HEK293 (cell line): ENCODE measurements around the gene KRT73.

ENCODE experiments used
- CTCF ChIA-PET: fragments of 350-600 bp; formaldehyde crosslinking; extraction: SDS; loops from one replicate; lab custom pipeline; 2021; ENCODE audit warnings: antibody characterized with exemption; lab: Yijun Ruan, JAX
- POLR2A ChIA-PET: fragments of 300-600 bp; formaldehyde crosslinking; extraction: SDS; loops from one replicate; lab custom pipeline; 2020; ENCODE audit warnings: antibody characterized with exemption, inconsistent platforms; lab: Yijun Ruan, JAX
- H3K27ac ChIP-seq: fragments of 200-500 bp; sonication (Bioruptor generic); 2 replicates; pipeline ENCODE4 v1.5.1; 2014; ENCODE audit warnings: low read depth, low read length, control low read depth, inconsistent platforms; ENCODE audit errors: extremely low read depth
- H3K36me3 ChIP-seq, 2 experiments: fragments of 200-500 bp in 1 of 2; sonication (Bioruptor generic) in 1 of 2; 1 replicate in 1 of 2; 2 replicates in 1 of 2; pipeline ENCODE4 v1.5.1; 2014 to 2017; ENCODE audit warnings: inconsistent platforms in 2 of 2, low read length in 2 of 2; ENCODE audit not compliant: control insufficient read depth in 2 of 2, insufficient read depth in 1 of 2
- H3K4me1 ChIP-seq: fragments of 200-500 bp; sonication (Bioruptor generic); 2 replicates; pipeline ENCODE4 v1.5.1; 2014; ENCODE audit warnings: mild to moderate bottlenecking, low read length, inconsistent platforms; ENCODE audit not compliant: control insufficient read depth, insufficient read depth
- H3K4me3 ChIP-seq: 2 replicates; pipeline ENCODE4 v1.5.1; 2011; ENCODE audit warnings: low read depth, mild to moderate bottlenecking, control low read depth, low read length, moderate library complexity
- H3K9me3 ChIP-seq: fragments of 200-500 bp; sonication (Bioruptor generic); 2 replicates; pipeline ENCODE4 v1.5.1; 2014; ENCODE audit warnings: low read depth, low read length, inconsistent platforms; ENCODE audit not compliant: control insufficient read depth, insufficient read depth
- BCL11A ChIP-seq: fragments of 450-650 bp; formaldehyde crosslinking; IDR thresholded peaks from 2 replicates; pipeline ENCODE4 v1.5.1; 2016; ENCODE audit warnings: low read depth, missing biosample characterization, missing genetic modification characterization
- FEZF1 ChIP-seq: fragments of 450-650 bp; formaldehyde crosslinking; IDR thresholded peaks from 2 replicates; pipeline ENCODE4 v1.5.1; 2016; ENCODE audit warnings: missing biosample characterization, missing genetic modification characterization
- PATZ1 ChIP-seq: fragments of 450-650 bp; formaldehyde crosslinking; IDR thresholded peaks from 2 replicates; pipeline ENCODE4 v1.5.1; 2016; ENCODE audit warnings: missing biosample characterization, missing genetic modification characterization
- SCRT1 ChIP-seq: fragments of 450-650 bp; formaldehyde crosslinking; IDR thresholded peaks from 2 replicates; pipeline ENCODE4 v1.5.1; 2016; ENCODE audit warnings: missing biosample characterization, missing genetic modification characterization, borderline replicate concordance
- SCRT2 ChIP-seq: fragments of 450-650 bp; formaldehyde crosslinking; IDR thresholded peaks from 2 replicates; pipeline ENCODE4 v1.5.1; 2016; ENCODE audit warnings: missing biosample characterization, missing genetic modification characterization
- ZNF138 ChIP-seq: fragments of 450-650 bp; formaldehyde crosslinking; IDR thresholded peaks from 2 replicates; pipeline ENCODE4 v1.5.1; 2016; ENCODE audit warnings: missing biosample characterization, missing genetic modification characterization, borderline replicate concordance
- ZNF16 ChIP-seq: fragments of 450-650 bp; formaldehyde crosslinking; IDR thresholded peaks from 2 replicates; pipeline ENCODE4 v1.5.1; 2016; ENCODE audit warnings: low read depth, missing biosample characterization, missing genetic modification characterization
- ZNF169 ChIP-seq: fragments of 450-650 bp; formaldehyde crosslinking; IDR thresholded peaks from 2 replicates; pipeline ENCODE4 v1.5.1; 2016; ENCODE audit warnings: missing biosample characterization, missing genetic modification characterization
- ZNF175 ChIP-seq: fragments of 450-650 bp; formaldehyde crosslinking; IDR thresholded peaks from 2 replicates; pipeline ENCODE4 v1.5.1; 2016; ENCODE audit warnings: missing biosample characterization, missing genetic modification characterization
- ZNF211 ChIP-seq: fragments of 450-650 bp; formaldehyde crosslinking; IDR thresholded peaks from 2 replicates; pipeline ENCODE4 v1.5.1; 2016; ENCODE audit warnings: low read depth, missing biosample characterization, missing genetic modification characterization
- ZNF214 ChIP-seq: fragments of 450-650 bp; formaldehyde crosslinking; IDR thresholded peaks from 2 replicates; pipeline ENCODE4 v1.5.1; 2017; ENCODE audit warnings: missing biosample characterization, mild to moderate bottlenecking, missing genetic modification characterization, borderline replicate concordance
- ZNF239 ChIP-seq: fragments of 450-650 bp; formaldehyde crosslinking; IDR thresholded peaks from 2 replicates; pipeline ENCODE4 v1.5.1; 2016; ENCODE audit warnings: missing biosample characterization, missing genetic modification characterization
- ZNF416 ChIP-seq: fragments of 450-650 bp; formaldehyde crosslinking; IDR thresholded peaks from 2 replicates; pipeline ENCODE4 v1.5.1; 2016; ENCODE audit warnings: missing biosample characterization, missing genetic modification characterization
- ZNF529 ChIP-seq: fragments of 450-650 bp; formaldehyde crosslinking; IDR thresholded peaks from 2 replicates; pipeline ENCODE4 v1.5.1; 2017; ENCODE audit warnings: missing genetic modification characterization, missing biosample characterization; ENCODE audit not compliant: insufficient replicate concordance
- ZNF623 ChIP-seq: fragments of 450-650 bp; formaldehyde crosslinking; IDR thresholded peaks from 2 replicates; pipeline ENCODE4 v1.5.1; 2016; ENCODE audit warnings: missing biosample characterization, missing genetic modification characterization
- ZNF658 ChIP-seq: fragments of 450-650 bp; formaldehyde crosslinking; IDR thresholded peaks from 2 replicates; pipeline ENCODE4; 2016; ENCODE audit warnings: missing biosample characterization, missing genetic modification characterization
- ZNF843 ChIP-seq: fragments of 450-650 bp; formaldehyde crosslinking; IDR thresholded peaks from 2 replicates; pipeline ENCODE4 v1.5.1; 2016; ENCODE audit warnings: missing biosample characterization, missing genetic modification characterization
- ZSCAN16 ChIP-seq: fragments of 450-650 bp; formaldehyde crosslinking; IDR thresholded peaks from 2 replicates; pipeline ENCODE4 v1.5.1; 2016; ENCODE audit warnings: missing biosample characterization, missing genetic modification characterization
- TF ChIP-seq, protein P1 (sequence below): fragments of 450-650 bp; formaldehyde crosslinking; IDR thresholded peaks from 2 replicates; pipeline ENCODE4 v1.5.1; 2016; ENCODE audit warnings: missing biosample characterization, missing genetic modification characterization
- TF ChIP-seq, protein P2 (sequence below): fragments of 450-650 bp; formaldehyde crosslinking; IDR thresholded peaks from 2 replicates; pipeline ENCODE4 v1.5.1; 2016; ENCODE audit warnings: missing biosample characterization, missing genetic modification characterization
- TF ChIP-seq, protein P3 (sequence below): fragments of 450-650 bp; formaldehyde crosslinking; IDR thresholded peaks from 2 replicates; pipeline ENCODE4 v1.5.1; 2016; ENCODE audit warnings: missing biosample characterization, missing genetic modification characterization
- TF ChIP-seq, protein P4 (sequence below): IDR thresholded peaks from 2 replicates; pipeline ENCODE4 v1.6.1; 2011; ENCODE audit warnings: mild to moderate bottlenecking, low read depth, low read length, borderline replicate concordance

KRT73 gene

DNA sequence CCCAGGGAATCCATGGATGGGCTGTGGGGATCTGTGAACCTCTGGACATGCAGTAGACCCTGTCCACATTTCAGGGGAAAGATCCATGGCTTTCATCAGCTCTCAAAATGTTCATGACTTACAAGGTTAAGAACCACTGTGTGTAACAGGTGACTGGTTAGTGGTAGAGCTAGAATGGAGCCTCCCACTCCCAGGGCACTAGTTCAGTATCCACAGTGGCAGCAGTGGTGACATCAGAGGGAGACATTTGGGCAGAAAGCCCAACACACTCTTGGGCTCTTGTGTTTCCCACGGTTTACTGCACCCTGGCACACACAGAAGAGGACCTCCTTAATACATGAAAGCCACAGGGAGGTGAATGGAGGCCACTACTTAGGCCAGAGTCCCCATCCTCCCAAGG, 53.8 kb downstream of the KRT73 start:
- ChIA-PET POLR2A (no interaction called here), CTCF (interaction anchor here (1.6 kb wide), 1 partner anchor 169 kb away, joined by 5 read pairs; no protein-coding TSS in a partner anchor)
- no peaks in the 10 kb centered on the region for H3K36me3 ChIP-seq
- peak; percentile 72 for TF ChIP-seq SCRT2 (tag by site-specific recombination)
- no peak for TF ChIP-seq ZNF843 (tag by site-specific recombination)
- no peak overlapping the region for H3K4me3 ChIP-seq
- H3K4me1 ChIP-seq: no peaks in the 10 kb centered on the region
- H3K9me3 ChIP-seq: no peaks in the 10 kb centered on the region
- no peak overlapping the region for H3K27ac ChIP-seq

DNA sequence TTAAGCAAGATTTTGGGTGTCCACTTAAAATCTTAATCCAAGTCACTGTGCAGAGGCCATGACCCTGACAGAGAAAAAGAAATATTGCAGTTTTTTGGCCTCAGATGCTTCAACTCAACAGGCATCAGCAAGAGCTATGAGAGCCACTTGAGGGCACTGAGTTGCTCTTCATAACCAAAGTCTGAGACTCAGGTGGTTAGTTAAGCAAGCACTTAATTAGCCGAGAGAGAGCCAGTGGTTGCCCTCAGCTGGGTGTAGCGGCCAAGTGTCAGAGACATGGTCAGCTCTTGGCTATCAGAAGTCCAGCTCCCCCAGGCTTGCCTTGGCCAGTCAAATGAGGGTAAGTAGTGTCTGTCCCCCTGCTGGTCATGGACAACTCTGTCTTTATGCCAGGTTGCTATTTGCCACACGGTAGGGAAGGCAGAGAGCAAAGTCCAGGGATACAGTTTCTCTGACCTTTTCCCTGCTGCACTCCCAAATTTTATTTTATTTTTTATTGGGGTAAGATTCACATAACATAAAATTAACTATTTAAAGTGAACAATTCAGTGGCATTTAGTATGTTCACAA, 56.4 kb downstream of the KRT73 start:
- CTCF ChIA-PET: interaction anchor here (0.6 to 1.5 kb wide), 6 partner anchors 10 to 318 kb away, joined by 3 to 7 read pairs (median 3); no protein-coding TSS in a partner anchor
- Histone ChIP-seq H3K9me3 (no peaks in the 10 kb centered on the region), H3K4me1 (no peaks in the 10 kb centered on the region), H3K36me3 (no peaks in the 10 kb centered on the region), H3K27ac (no peak overlapping the region), H3K4me3 (no peak overlapping the region)
- TF ChIP-seq, protein P1, sequence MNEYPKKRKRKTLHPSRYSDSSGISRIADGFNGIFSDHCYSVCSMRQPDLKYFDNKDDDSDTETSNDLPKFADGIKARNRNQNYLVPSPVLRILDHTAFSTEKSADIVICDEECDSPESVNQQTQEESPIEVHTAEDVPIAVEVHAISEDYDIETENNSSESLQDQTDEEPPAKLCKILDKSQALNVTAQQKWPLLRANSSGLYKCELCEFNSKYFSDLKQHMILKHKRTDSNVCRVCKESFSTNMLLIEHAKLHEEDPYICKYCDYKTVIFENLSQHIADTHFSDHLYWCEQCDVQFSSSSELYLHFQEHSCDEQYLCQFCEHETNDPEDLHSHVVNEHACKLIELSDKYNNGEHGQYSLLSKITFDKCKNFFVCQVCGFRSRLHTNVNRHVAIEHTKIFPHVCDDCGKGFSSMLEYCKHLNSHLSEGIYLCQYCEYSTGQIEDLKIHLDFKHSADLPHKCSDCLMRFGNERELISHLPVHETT: no peak
- TF ChIP-seq ZNF211 (no peak), ZNF239 (tag by site-specific recombination) (no peak), FEZF1 (no peak), SCRT1 (no peak), ZNF416 (tag by site-specific recombination) (no peak), PATZ1 (tag by site-specific recombination) (no peak), ZNF623 (tag by site-specific recombination) (no peak), BCL11A (tag by site-specific recombination) (no peak), ZNF138 (tag by site-specific recombination) (no peak), ZNF658 (no peak), ZNF169 (no peak), ZNF529 (no peak), ZNF175 (tag by site-specific recombination) (no peak), ZNF214 (tag by site-specific recombination) (no peak), ZSCAN16 (tag by site-specific recombination) (no peak), ZNF16 (tag by site-specific recombination) (no peak)
- TF ChIP-seq, protein P2, sequence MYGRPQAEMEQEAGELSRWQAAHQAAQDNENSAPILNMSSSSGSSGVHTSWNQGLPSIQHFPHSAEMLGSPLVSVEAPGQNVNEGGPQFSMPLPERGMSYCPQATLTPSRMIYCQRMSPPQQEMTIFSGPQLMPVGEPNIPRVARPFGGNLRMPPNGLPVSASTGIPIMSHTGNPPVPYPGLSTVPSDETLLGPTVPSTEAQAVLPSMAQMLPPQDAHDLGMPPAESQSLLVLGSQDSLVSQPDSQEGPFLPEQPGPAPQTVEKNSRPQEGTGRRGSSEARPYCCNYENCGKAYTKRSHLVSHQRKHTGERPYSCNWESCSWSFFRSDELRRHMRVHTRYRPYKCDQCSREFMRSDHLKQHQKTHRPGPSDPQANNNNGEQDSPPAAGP: no peak
- TF ChIP-seq, protein P3, sequence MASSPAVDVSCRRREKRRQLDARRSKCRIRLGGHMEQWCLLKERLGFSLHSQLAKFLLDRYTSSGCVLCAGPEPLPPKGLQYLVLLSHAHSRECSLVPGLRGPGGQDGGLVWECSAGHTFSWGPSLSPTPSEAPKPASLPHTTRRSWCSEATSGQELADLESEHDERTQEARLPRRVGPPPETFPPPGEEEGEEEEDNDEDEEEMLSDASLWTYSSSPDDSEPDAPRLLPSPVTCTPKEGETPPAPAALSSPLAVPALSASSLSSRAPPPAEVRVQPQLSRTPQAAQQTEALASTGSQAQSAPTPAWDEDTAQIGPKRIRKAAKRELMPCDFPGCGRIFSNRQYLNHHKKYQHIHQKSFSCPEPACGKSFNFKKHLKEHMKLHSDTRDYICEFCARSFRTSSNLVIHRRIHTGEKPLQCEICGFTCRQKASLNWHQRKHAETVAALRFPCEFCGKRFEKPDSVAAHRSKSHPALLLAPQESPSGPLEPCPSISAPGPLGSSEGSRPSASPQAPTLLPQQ (tag by site-specific recombination): no peak
- TF ChIP-seq, protein P4, sequence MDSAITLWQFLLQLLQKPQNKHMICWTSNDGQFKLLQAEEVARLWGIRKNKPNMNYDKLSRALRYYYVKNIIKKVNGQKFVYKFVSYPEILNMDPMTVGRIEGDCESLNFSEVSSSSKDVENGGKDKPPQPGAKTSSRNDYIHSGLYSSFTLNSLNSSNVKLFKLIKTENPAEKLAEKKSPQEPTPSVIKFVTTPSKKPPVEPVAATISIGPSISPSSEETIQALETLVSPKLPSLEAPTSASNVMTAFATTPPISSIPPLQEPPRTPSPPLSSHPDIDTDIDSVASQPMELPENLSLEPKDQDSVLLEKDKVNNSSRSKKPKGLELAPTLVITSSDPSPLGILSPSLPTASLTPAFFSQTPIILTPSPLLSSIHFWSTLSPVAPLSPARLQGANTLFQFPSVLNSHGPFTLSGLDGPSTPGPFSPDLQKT: no peak
- POLR2A ChIA-PET: no interaction called here
